BLaER1 (cell line): ENCODE measurements around the gene CUL7.

Source experiments
- H3K27ac ChIP-seq: shearing (Covaris generic); formaldehyde crosslinking; 2 replicates; pipeline ENCODE4 v1.8.1; 2022
- H3K27me3 ChIP-seq: shearing (Covaris generic); formaldehyde crosslinking; 2 replicates; pipeline ENCODE4 v1.8.1; 2022
- H3K36me3 ChIP-seq: shearing (Covaris generic); formaldehyde crosslinking; 2 replicates; pipeline ENCODE4 v1.8.1; 2022
- H3K4me1 ChIP-seq: shearing (Covaris generic); formaldehyde crosslinking; 2 replicates; pipeline ENCODE4 v1.8.1; 2022
- H3K4me2 ChIP-seq: shearing (Covaris generic); formaldehyde crosslinking; 2 replicates; pipeline ENCODE4 v1.8.1; 2022
- H3K4me3 ChIP-seq: shearing (Covaris generic); formaldehyde crosslinking; 2 replicates; pipeline ENCODE4 v1.8.1; 2022
- H3K9ac ChIP-seq: shearing (Covaris generic); formaldehyde crosslinking; 2 replicates; pipeline ENCODE4 v1.8.1; 2022
- H3K9me3 ChIP-seq: shearing (Covaris generic); formaldehyde crosslinking; 2 replicates; pipeline ENCODE4 v1.8.1; 2022
- H4K20me1 ChIP-seq: shearing (Covaris generic); formaldehyde crosslinking; 2 replicates; pipeline ENCODE4 v1.8.1; 2022
- Cebpa-rat ChIP-seq: shearing (Covaris generic); IDR thresholded peaks from 2 replicates; pipeline ENCODE4 v1.8.1; 2022

CUL7 gene

GRCh38 chr6:43036712-43037111, 16.9 kb downstream of the CUL7 start:
- Histone ChIP-seq H3K9me3 (no peaks in the 10 kb centered on the region), H3K36me3 (peaks cover 98% of the 10 kb centered on the region), H3K4me3 (no peak overlapping the region), H3K27me3 (no peaks in the 10 kb centered on the region), H3K4me2 (no peak overlapping the region), H3K27ac (no peak overlapping the region), H4K20me1 (0 out of 2 replicates have a peak, but pooled peaks cover 12% of the 10 kb centered on the region), H3K4me1 (no peaks in the 10 kb centered on the region), H3K9ac (no peak overlapping the region)
- TF ChIP-seq Cebpa-rat, result no peak

GRCh38 chr6:43035495-43036194, 18.0 kb downstream of the CUL7 start:
- no peak overlapping the region for H3K27ac ChIP-seq
- no peak overlapping the region for H3K4me3 ChIP-seq
- no peaks in the 10 kb centered on the region for H3K9me3 ChIP-seq
- H4K20me1 ChIP-seq, result 0 out of 2 replicates have a peak, but pooled peaks cover 12% of the 10 kb centered on the region
- peaks cover 99% of the 10 kb centered on the region for H3K36me3 ChIP-seq
- no peak overlapping the region for H3K9ac ChIP-seq
- H3K4me2 ChIP-seq, result no peak overlapping the region
- H3K4me1 ChIP-seq, result no peaks in the 10 kb centered on the region
- no peaks in the 10 kb centered on the region for H3K27me3 ChIP-seq
- no peak for TF ChIP-seq Cebpa-rat

- Histone ChIP-seq H3K4me1 (no peaks in the 10 kb centered on the region), H3K4me3 (no peak overlapping the region), H3K9ac (no peak overlapping the region), H3K27me3 (no peaks in the 10 kb centered on the region), H3K9me3 (no peaks in the 10 kb centered on the region), H3K36me3 (peaks cover 99% of the 10 kb centered on the region), H3K4me2 (no peak overlapping the region), H3K27ac (no peak overlapping the region), H4K20me1 (0 out of 2 replicates have a peak, but pooled peaks cover 12% of the 10 kb centered on the region)
- no peak for TF ChIP-seq Cebpa-rat
Measured at GRCh38 chr6:43034190-43034525, 19.5 kb downstream of the CUL7 start.

GRCh38 chr6:43033496-43034189, 20.0 kb downstream of the CUL7 start:
- H3K9me3 ChIP-seq, result no peaks in the 10 kb centered on the region
- 0 out of 2 replicates have a peak, but pooled peaks cover 12% of the 10 kb centered on the region for H4K20me1 ChIP-seq
- peaks cover 99% of the 10 kb centered on the region for H3K36me3 ChIP-seq
- TF ChIP-seq Cebpa-rat, result no peak
- no peak overlapping the region for H3K27ac ChIP-seq
- no peaks in the 10 kb centered on the region for H3K27me3 ChIP-seq
- H3K9ac ChIP-seq, result no peak overlapping the region
- no peaks in the 10 kb centered on the region for H3K4me1 ChIP-seq
- no peak overlapping the region for H3K4me3 ChIP-seq
- no peak overlapping the region for H3K4me2 ChIP-seq

- Histone ChIP-seq H4K20me1 (0 out of 2 replicates have a peak, but pooled peaks cover 8% of the 10 kb centered on the region), H3K27ac (no peak overlapping the region), H3K9ac (no peak overlapping the region), H3K9me3 (no peaks in the 10 kb centered on the region), H3K4me1 (no peaks in the 10 kb centered on the region), H3K36me3 (peaks cover 99% of the 10 kb centered on the region), H3K4me3 (no peak overlapping the region), H3K4me2 (no peak overlapping the region), H3K27me3 (no peaks in the 10 kb centered on the region)
- no peak for TF ChIP-seq Cebpa-rat
Measured at GRCh38 chr6:43032326-43032725, 21.3 kb downstream of the CUL7 start.

- H3K4me3 ChIP-seq, result no peak overlapping the region
- H3K9ac ChIP-seq, result no peak overlapping the region
- H3K27ac ChIP-seq, result no peak overlapping the region
- H3K4me1 ChIP-seq, result no peaks in the 10 kb centered on the region
- H4K20me1 ChIP-seq, result peaks cover 12% of the 10 kb centered on the region; the same call in 1 of the 2 replicates
- H3K4me2 ChIP-seq, result no peak overlapping the region
- no peak for TF ChIP-seq Cebpa-rat
- H3K36me3 ChIP-seq, result peaks cover 99% of the 10 kb centered on the region
- H3K27me3 ChIP-seq, result no peaks in the 10 kb centered on the region
- H3K9me3 ChIP-seq, result no peaks in the 10 kb centered on the region
Measured at GRCh38 chr6:43029120-43029519, 24.5 kb downstream of the CUL7 start.

GRCh38 chr6:43026365-43026764, 27.3 kb downstream of the CUL7 start:
- no peak overlapping the region for H3K4me2 ChIP-seq

GRCh38 chr6:43024436-43024835, 29.2 kb downstream of the CUL7 start:
- Histone ChIP-seq H4K20me1 (peaks cover 14% of the 10 kb centered on the region; the same call in 1 of the 2 replicates), H3K27ac (no peak overlapping the region), H3K9me3 (no peaks in the 10 kb centered on the region), H3K4me2 (no peak overlapping the region), H3K4me3 (no peak overlapping the region), H3K36me3 (peaks cover 72% of the 10 kb centered on the region), H3K27me3 (no peaks in the 10 kb centered on the region), H3K4me1 (peaks cover 21% of the 10 kb centered on the region), H3K9ac (no peak overlapping the region)
- no peak for TF ChIP-seq Cebpa-rat

More at GRCh38 chr6:43026365-43026764, 27.3 kb downstream of the CUL7 start:
- Histone ChIP-seq H3K4me1 (peaks cover 10% of the 10 kb centered on the region), H3K27me3 (no peaks in the 10 kb centered on the region), H4K20me1 (peaks cover 14% of the 10 kb centered on the region; the same call in 1 of the 2 replicates), H3K9ac (no peak overlapping the region), H3K27ac (no peak overlapping the region), H3K4me3 (no peak overlapping the region), H3K36me3 (peaks cover 76% of the 10 kb centered on the region), H3K9me3 (no peaks in the 10 kb centered on the region)
- no peak for TF ChIP-seq Cebpa-rat

GRCh38 chr6:43021270-43022047, 32.2 kb downstream of the CUL7 start, which contains the start of gene RRP36:
Gene RRP36, plus strand, starts transcription at chr6:43021623. Its CDS starts 32 bp downstream, at chr6:43021655.
- H3K27me3 ChIP-seq, result no peaks in the 10 kb centered on the region
- H3K9me3 ChIP-seq, result no peaks in the 10 kb centered on the region
- peak within 1 kb of the TSS; percentile 77 for H3K9ac ChIP-seq
- H4K20me1 ChIP-seq, result peaks cover 33% of the 10 kb centered on the region
- peaks cover 35% of the 10 kb centered on the region for H3K4me1 ChIP-seq
- H3K36me3 ChIP-seq, result peaks cover 71% of the 10 kb centered on the region
- H3K4me3 ChIP-seq, result peak within 1 kb of the TSS; percentile 85
- peak within 1 kb of the TSS; percentile 79 for H3K4me2 ChIP-seq
- H3K27ac ChIP-seq, result peak within 1 kb of the TSS; percentile 63
- no peak for TF ChIP-seq Cebpa-rat
